Aorta (tissue), 5 donors: ENCODE measurements around the gene FJX1. TPM values are rescaled to one million over a fixed set of nuclear protein-coding genes. Genes with fewer than 3 reads are reported as not detected.

Experiments used
- ATAC-seq: fragments of 200-7000 bp; cut with Tn5 transposase; one replicate; pipeline ENCODE4 v1.9.1; 2022; ENCODE audit warnings: moderate library complexity; ENCODE audit not compliant: low FRiP score
- DNase-seq, 2 donors: peaks; one replicate each; pipeline ENCODE4 v3.0.0-alpha.2; 2020
- H3K27ac ChIP-seq, 2 donors: one replicate each; pipeline ENCODE4 v1.5.1; 2013; ENCODE audit warnings: low read length in 2 of 2, mild to moderate bottlenecking in 2 of 2, moderate library complexity in 2 of 2, control low read depth in 1 of 2, inconsistent platforms in 1 of 2, low read depth in 1 of 2
- H3K27me3 ChIP-seq, 2 donors: one replicate each; pipeline ENCODE4 v1.6.1; 2013; ENCODE audit warnings: control low read depth in 1 of 2, low read length in 1 of 2, mild to moderate bottlenecking in 1 of 2, moderate library complexity in 1 of 2; ENCODE audit not compliant: insufficient read depth in 2 of 2, control insufficient read depth in 1 of 2
- H3K36me3 ChIP-seq, 2 donors: one replicate each; pipeline ENCODE4 v1.6.1; 2013; ENCODE audit warnings: control low read depth in 1 of 2, low read length in 1 of 2, mild to moderate bottlenecking in 1 of 2; ENCODE audit not compliant: insufficient read depth in 2 of 2, control insufficient read depth in 1 of 2
- H3K4me1 ChIP-seq, 2 donors: one replicate each; pipeline ENCODE4 v1.6.1; 2013; ENCODE audit warnings: low read length in 2 of 2, control low read depth in 1 of 2, mild to moderate bottlenecking in 1 of 2, moderate library complexity in 1 of 2; ENCODE audit not compliant: insufficient read depth in 2 of 2, control insufficient read depth in 1 of 2
- H3K4me3 ChIP-seq, 2 donors: one replicate each; pipeline ENCODE4 v1.5.1; 2013; ENCODE audit warnings: low read length in 2 of 2, control low read depth in 1 of 2, mild to moderate bottlenecking in 1 of 2
- H3K9me3 ChIP-seq: one replicate; pipeline ENCODE4 v1.6.1; 2013; ENCODE audit warnings: mild to moderate bottlenecking, low read length; ENCODE audit not compliant: control insufficient read depth
- WGBS, 2 donors: extraction: QIAGEN DNeasy Blood & Tissue Kit; methylation state at CpG; one replicate each; pipeline ENCODE4 v1.1.7; 2013; 5-methylcytosine and 5-hydroxymethylcytosine counted together
- intact Hi-C, 2 donors: fragments of 100-400 bp; cut with DNase I; formaldehyde crosslinking; loops; one replicate each; pipeline versions ENCODE4 v1.14.2 to v1.15.0; 2022
- long read RNA-seq, 2 donors: library from polyadenylated mRNA; unstranded; transcript quantifications; one replicate each; pipeline ENCODE4 v2.0.0, GENCODE V29; 2020 to 2021
- polyA plus RNA-seq, 2 donors: library from polyadenylated mRNA; stranded (reverse); fragments of 200-250 nt; gene quantifications; one replicate each; pipeline ENCODE4 v1.2.3, GENCODE V29; 2013
- total RNA-seq, 2 donors: library from RNA; stranded (reverse); fragmentation: NEBNext Ultra II Directional; extraction: Animal tissue kit (Norgen Biotek cat#: 25700); gene quantifications; one replicate each; pipeline ENCODE4 v1.2.1, GENCODE V29; 2021
- donor health status: healthy with polysubstance abuse.
- donor health status: Bipolar disorder and iron deficiency.
- donor health status: DM: no; HTN: no; CAD: no.
- donor health status: DM: no; HTN: no; CAD: no.
- donor health status: DM: yes; HTN: yes; CAD: no.

The FJX1 gene
- 10 to 100 TPM in 1 of 2 donors, 1 to 10 TPM in 1; 5.8 to 10.4 TPM for total RNA-seq
- polyA plus RNA-seq: under 1 TPM in 1 of 2 donors, not detected in 1; 1.00 TPM
- long read RNA-seq, donor 1, transcript FJX1-201 (1 exons, 2,450 nt): major isoform, 12 of 12 reads
- long read RNA-seq, donor 1, partial matches to known transcripts: 0 of 12 reads
- long read RNA-seq, donor 1, other reads (novel, unspliced or antisense): 0 of 12 reads
- long read RNA-seq, donor 2, transcript FJX1-201 (1 exons, 2,450 nt): major isoform, 14 of 14 reads
- long read RNA-seq, donor 2, partial matches to known transcripts: 0 of 14 reads
- long read RNA-seq, donor 2, other reads (novel, unspliced or antisense): 0 of 14 reads

GRCh38 chr11:35617687-35618496, at the start of gene FJX1:
Gene FJX1 (plus strand): TSS chr11:35618460. CDS start chr11:35618637, 177 bp downstream.
- no peak within 1 kb of the TSS for H3K27ac ChIP-seq
- intact Hi-C loops: loop anchor here (2.0 to 10.0 kb wide), 9 partner anchors 44 to 649 kb away; partner anchors contain the start of genes TRIM44 (in 2 of the 2) and LDLRAD3 (in 1 of the 2)
- DNase-seq (peak; percentile 62 to 83), ATAC-seq (peak; percentile 66)
- H3K4me3 ChIP-seq: peak within 1 kb of the TSS; percentile 27 to 59
- H3K9me3 ChIP-seq: no peaks in the 10 kb centered on the region
- no peaks in the 10 kb centered on the region for H3K36me3 ChIP-seq
- H3K27me3 ChIP-seq: no peaks in the 10 kb centered on the region
- no peaks in the 10 kb centered on the region for H3K4me1 ChIP-seq
- WGBS, 2 donors: 4% methylated on average over 47 to 55 of the region's 57 CpGs

- 47 to 54% methylated on average over 3 of the region's 3 CpGs for WGBS, 2 donors
- no peak for ATAC-seq
These were observed 46.6 kb upstream of the FJX1 start for GRCh38 chr11:35571696-35572095.

GRCh38 chr11:35579557-35580396, 38.5 kb upstream of the FJX1 start:
- no peak overlapping the region for H3K4me3 ChIP-seq
- ATAC-seq (no peak), DNase-seq (no peak)
- H3K27ac ChIP-seq: no peak overlapping the region
- intact Hi-C loops: no loop called here
- no peaks in the 10 kb centered on the region for H3K9me3 ChIP-seq
- H3K27me3 ChIP-seq: no peaks in the 10 kb centered on the region
- 75 to 80% methylated on average over 7 of the region's 7 CpGs for WGBS, 2 donors
- H3K4me1 ChIP-seq: peaks cover 2 to 4% of the 10 kb centered on the region in 2 donors
- H3K36me3 ChIP-seq: no peaks in the 10 kb centered on the region

More at GRCh38 chr11:35571696-35572095, 46.6 kb upstream of the FJX1 start:
- DNase-seq: no peak
- Histone ChIP-seq H3K36me3 (no peaks in the 10 kb centered on the region), H3K27me3 (no peaks in the 10 kb centered on the region), H3K4me3 (no peak overlapping the region), H3K4me1 (peaks cover 0 to 1% of the 10 kb centered on the region in 2 donors), H3K27ac (no peak overlapping the region), H3K9me3 (no peaks in the 10 kb centered on the region)
- intact Hi-C loops: no loop called here

- 95 to 97% methylated on average over 2 of the region's 2 CpGs for WGBS, 2 donors
- no peaks in the 10 kb centered on the region for H3K9me3 ChIP-seq
- peaks cover 2 to 4% of the 10 kb centered on the region in 2 donors for H3K4me1 ChIP-seq
- DNase-seq (no peak), ATAC-seq (no peak)
- H3K4me3 ChIP-seq: no peak overlapping the region
- H3K27me3 ChIP-seq: no peaks in the 10 kb centered on the region
- no peak overlapping the region for H3K27ac ChIP-seq
- no peaks in the 10 kb centered on the region for H3K36me3 ChIP-seq
- intact Hi-C loops: no loop called here
These were observed 37.9 kb upstream of the FJX1 start for GRCh38 chr11:35580397-35580781.

GRCh38 chr11:35582033-35582432, 36.2 kb upstream of the FJX1 start:
- Histone ChIP-seq H3K4me3 (no peak overlapping the region), H3K9me3 (no peaks in the 10 kb centered on the region), H3K4me1 (peaks cover 4 to 9% of the 10 kb centered on the region in 2 donors), H3K36me3 (no peaks in the 10 kb centered on the region), H3K27me3 (no peaks in the 10 kb centered on the region), H3K27ac (no peak overlapping the region)
- DNase-seq (no peak), ATAC-seq (no peak)
- intact Hi-C loops: no loop called here
- 95 to 96% methylated on average over 1 of the region's 1 CpG for WGBS, 2 donors

GRCh38 chr11:35583126-35583525, 35.1 kb upstream of the FJX1 start:
- H3K4me3 ChIP-seq: no peak overlapping the region
- 1 to 6% methylated on average over 1 of the region's 1 CpG for WGBS, 2 donors
- H3K27me3 ChIP-seq: no peaks in the 10 kb centered on the region
- no peak overlapping the region for H3K27ac ChIP-seq
- DNase-seq (no peak), ATAC-seq (no peak)
- no peaks in the 10 kb centered on the region for H3K9me3 ChIP-seq
- intact Hi-C loops: no loop called here
- peaks cover 4 to 11% of the 10 kb centered on the region in 2 donors for H3K4me1 ChIP-seq
- H3K36me3 ChIP-seq: no peaks in the 10 kb centered on the region

- Histone ChIP-seq H3K4me1 (peaks cover 4 to 11% of the 10 kb centered on the region in 2 donors), H3K4me3 (no peak overlapping the region), H3K9me3 (no peaks in the 10 kb centered on the region), H3K27ac (no peak overlapping the region), H3K36me3 (no peaks in the 10 kb centered on the region), H3K27me3 (no peaks in the 10 kb centered on the region)
- WGBS, 2 donors: 96 to 100% methylated on average over 1 of the region's 1 CpG
- intact Hi-C loops: no loop called here
- no peak for ATAC-seq
- DNase-seq: no peak
These were observed 34.4 kb upstream of the FJX1 start for GRCh38 chr11:35583843-35584242.

- H3K27ac ChIP-seq: no peak overlapping the region
- no peaks in the 10 kb centered on the region for H3K36me3 ChIP-seq
- H3K9me3 ChIP-seq: no peaks in the 10 kb centered on the region
- ATAC-seq: no peak
- DNase-seq: no peak
- peaks cover 4 to 11% of the 10 kb centered on the region in 2 donors for H3K4me1 ChIP-seq
- intact Hi-C loops: no loop called here
- H3K4me3 ChIP-seq: no peak overlapping the region
- H3K27me3 ChIP-seq: peaks cover 0 to 2% of the 10 kb centered on the region in 2 donors
- 95 to 97% methylated on average over 3 of the region's 3 CpGs for WGBS, 2 donors
These were observed 33.9 kb upstream of the FJX1 start for GRCh38 chr11:35584321-35584720.
